CD4-positive, alpha-beta T cell treated with Interleukin-17A for 4 hours (primary cell): ENCODE results near the gene ATP11A.

Source experiments
- DNase-seq: peaks from one replicate; pipeline ENCODE4 v3.0.0-alpha.2; 2020; ENCODE audit warnings: mixed read lengths

ATP11A gene

DNA sequence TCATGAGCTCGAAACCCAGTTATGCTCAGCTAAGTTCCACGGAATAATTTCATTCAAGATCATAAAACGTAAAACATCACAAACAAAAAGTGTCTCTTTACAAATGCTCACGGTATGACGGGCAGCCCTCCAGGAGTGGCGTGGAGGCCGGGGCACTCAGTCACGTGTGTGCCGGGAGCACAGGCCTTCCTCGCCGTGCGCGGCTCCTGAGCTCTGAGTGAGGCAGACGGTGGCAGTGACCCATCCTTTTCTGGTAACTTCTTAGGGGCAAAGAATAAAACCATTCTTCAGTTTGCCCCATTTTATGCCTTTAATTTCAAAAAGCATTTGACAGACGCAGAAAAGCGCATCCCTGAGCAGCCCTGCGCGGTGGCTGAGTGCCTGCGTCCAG lies 72.8 kb downstream of the ATP11A start:
- no peak for DNase-seq

DNA sequence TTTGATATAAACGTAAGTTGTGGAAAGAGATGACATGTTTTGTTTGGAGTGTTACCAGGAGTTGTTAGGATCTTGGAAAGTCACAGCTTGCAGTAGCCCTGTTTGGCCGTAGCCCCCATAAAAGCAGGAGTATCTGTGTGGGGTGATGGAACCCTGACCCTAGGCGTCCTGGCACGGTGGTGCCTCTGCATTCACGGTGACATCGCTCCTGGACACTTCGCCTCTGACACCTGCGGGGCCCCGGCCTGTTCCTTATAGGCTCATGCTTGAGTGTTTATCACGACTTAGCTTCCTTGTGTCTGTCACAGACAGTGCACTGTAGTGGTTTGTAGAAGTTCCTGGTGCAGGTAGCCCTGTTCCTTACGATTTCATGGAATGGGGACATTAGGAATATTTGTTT lies 74.2 kb downstream of the ATP11A start:
- no peak for DNase-seq

GRCh38 chr13:112764864-112765561 lies 75.2 kb downstream of the ATP11A start:
- no peak for DNase-seq

GRCh38 chr13:112765731-112766130 lies 75.9 kb downstream of the ATP11A start:
- no peak for DNase-seq

DNA sequence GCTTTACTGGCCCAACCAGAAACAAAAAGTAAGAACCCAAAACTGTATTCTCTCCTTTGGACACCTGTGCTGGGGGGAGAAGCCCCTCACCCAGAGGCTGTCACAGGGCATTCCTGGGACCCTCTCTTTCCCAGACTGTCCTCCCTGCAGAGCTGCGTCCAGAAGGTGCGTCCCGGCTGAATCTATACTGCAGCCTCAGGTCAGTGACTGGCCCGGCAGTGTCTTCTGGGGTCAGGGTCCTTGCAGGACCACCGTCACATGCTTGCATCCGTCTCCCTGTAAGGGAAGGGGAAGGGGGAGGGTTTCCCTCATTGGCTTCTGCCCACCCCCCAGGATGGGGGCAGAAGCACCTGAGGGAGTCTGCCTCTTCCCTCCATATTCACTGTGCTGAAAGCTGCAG lies 76.5 kb downstream of the ATP11A start:
- no peak for DNase-seq

DNA sequence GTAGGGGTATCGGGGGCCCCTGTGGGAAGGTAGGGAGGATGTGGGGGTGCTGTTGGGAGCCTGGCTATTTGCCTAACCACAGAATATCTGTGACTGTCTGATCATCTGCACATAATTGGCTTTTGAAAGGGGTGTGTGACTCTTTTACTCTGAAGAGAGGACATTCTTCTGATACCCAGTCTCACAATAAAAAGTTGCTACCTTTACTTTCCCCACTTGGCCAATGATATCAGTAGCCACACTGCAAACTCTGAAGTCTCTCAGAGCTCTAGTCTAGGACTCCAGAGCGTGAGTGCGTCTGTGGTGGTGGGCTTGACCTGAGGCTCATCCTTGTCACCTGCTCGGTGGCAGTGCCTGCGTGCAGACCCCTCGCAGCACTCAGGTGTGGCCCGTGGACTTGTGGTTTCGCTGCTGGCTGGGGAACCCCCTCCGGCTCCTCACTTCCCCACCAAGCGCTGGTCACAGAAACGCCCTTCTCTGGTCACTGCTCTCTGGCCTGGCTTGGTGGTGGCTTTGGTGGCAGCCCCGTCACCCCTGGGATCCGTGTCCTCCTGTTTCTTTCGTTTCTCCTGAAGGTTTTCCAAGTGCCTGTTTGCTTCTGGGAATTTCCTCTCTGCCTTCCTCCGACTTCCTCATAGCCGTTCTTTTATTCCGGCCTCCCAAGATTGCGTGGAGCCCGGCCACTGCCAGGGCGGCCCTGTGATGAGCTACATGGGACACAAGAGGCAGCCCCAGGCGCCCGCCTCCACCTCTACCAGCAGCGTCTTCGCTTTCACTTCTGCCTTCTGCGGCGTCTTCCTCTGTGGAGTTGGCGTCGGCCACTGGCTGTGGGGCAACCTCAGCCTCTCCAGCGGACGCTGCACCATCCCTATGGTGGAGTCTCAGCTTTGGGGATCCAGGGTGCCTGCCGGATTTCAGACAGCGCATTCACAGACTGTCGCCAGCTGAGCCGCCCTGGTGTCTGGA lies 78.0 kb downstream of the ATP11A start:
- no peak for DNase-seq

DNA sequence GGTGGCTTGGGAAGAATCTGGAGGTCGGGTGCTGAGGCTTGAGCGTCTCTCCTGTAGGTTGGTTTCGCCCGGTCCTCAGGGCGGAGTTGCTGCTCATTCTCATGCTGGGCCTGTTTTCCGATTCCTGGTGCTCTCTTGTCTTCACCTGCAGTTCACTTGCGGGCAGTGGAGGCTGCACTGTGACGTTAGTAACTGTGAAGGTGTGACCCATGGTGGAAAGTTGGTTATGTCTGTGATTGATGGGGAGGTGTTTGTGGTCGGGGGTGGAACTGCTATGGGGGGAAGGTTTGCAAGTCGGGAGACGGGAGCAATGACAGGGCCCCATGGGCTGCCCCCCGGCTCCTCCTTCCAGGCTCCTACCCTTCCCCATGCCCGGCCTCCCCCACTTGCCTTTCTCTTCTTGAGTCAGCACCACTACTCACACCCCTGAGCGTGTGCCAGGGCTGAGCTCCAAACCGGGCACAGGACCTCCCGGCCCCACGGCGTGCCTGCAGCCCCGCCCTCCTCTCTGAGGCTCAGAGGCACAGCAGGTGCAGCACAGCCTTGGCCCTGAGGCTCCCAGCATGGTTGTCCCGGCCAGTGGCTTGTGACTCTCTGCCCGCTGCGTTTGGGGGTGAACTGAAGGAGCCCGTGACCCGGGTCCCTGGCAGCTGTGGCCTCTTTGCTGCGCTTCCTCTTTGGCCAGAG lies 79.1 kb downstream of the ATP11A start:
- peak; percentile 15 for DNase-seq

DNA sequence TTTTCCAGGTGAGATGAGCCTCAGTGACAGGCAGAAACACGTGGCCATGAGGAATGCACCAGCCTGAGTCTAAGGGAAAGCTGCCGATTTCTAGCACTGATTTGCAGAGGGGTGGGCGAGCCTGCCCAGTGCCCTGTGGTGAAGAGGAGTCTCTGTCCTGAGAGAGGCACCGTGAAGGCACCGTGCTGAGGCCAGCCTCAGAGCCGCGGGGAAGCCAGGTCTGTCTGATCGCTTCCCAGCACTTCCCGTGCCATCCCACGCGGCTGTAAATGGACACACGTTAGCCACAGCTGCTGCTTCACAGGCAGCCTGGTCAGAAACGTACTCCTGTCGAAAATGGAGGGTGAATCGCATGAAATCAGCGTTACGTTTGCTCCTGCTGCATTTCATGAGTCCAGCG lies 79.8 kb downstream of the ATP11A start:
- DNase-seq = no peak

DNA sequence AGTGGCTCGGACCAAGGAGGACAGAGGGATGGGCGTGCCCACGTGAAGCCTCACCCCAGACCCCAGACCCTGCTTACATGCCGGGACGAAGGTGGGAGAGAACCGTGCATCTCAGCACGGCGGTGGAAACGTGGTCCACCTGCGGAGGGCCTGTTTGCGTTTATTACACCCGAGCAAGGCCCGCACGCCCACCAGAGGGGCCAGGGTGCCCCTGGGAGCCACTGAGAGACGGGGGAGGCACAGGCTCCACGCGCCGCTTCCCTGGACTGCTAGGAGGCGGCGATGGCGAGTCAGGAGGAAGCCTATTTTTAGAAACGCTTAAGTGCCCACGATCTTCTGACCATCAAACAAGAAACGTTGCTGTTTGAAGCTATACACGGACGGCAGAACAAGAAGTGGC lies 80.7 kb downstream of the ATP11A start:
- DNase-seq = no peak

DNA sequence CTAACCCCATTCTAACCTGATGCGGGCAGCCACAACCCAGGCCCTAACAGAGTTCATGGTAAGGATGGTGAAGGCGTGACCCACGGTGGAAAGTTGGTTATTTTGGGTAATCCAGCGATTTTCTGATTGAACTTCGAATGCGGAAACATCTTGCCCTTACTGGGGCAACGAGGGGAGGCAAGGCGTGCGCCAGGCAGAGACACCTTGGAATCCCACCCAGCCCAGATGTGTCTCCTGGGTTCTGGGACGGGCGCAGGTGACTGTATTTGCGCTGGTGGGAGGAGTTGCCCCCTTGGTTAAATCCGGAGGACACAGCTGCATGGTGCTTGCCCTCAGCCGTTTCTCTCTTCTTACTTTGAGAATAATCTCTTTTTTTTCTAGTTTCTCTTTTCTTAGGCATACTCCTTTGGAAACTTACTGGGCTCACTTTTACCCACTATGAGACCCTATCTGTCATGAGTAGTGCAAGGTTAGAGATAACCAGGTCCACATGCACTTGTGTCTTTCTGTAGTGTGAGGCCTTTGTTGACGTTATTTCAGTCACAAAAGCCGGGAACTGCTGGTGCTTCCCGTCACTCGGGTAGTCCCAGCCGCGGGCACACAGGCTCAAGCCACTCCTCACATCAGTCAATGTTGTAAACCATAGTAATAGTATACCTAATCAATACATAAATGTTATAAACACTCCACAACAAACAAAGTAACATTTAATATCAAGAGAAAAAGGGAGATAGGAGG lies 81.5 kb downstream of the ATP11A start:
- no peak for DNase-seq

GRCh38 chr13:112771877-112772538 lies 82.2 kb downstream of the ATP11A start:
- DNase-seq = no peak

DNA sequence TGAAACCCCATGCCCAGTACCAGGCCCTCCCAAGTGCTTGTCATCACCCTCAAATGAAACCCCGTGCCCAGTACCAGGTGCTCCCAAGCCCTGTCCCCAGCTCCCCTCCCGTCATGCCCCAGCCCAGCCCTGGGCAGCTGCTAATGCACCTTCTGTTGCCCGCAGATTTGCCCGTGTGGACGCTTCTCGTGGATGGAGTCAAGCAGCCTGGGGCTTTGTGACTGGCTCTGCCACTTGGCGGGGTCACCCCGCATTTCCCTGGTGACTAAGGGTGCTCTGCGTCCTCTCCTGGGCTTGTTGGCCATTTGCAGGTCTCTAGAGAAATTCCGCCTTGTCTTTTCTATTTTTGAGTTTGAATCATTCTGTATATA lies 82.7 kb downstream of the ATP11A start:
- DNase-seq = no peak

GRCh38 chr13:112772929-112773328 lies 83.1 kb downstream of the ATP11A start:
- DNase-seq = no peak

DNA sequence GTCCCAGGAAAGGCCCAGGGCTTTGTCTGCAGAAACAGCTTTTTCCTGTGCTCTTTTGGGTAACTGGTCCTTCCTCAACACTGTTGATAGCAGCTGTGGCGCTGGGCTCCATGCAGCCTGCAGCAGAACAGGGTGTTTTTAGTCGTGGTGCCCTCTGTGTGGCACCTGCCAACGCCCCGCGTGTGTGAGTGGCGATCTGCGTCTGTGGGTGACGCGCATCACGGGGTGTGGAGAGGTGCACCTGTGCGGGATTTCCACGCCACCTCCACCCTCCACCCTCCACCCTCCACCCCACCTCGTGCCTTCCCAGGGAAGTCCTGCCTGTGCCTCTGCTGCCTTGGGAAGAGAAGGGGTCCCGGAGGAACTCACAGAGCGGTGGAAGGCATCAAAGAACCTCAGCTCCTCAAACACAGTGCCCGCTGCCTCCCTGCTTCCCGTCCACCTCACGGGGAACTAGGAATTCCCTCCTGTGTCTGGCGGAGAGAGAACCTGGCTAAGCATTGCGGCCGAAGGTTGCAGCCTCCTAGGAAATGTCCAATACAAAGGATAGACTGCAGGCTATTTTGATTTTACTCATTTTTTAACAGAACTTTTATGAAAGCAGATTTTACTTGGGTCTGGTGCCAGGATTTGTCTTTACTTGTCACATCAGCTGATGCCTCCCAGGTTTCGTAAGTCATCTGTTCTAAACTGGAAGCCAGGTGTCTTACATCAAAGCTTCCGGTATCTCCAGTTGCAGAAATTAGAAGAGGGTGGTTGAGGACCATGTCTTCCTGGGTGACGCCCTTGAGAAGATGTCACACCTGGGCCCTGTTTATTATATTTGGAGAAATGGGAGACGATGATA lies 84.0 kb downstream of the ATP11A start:
- no peak for DNase-seq

DNA sequence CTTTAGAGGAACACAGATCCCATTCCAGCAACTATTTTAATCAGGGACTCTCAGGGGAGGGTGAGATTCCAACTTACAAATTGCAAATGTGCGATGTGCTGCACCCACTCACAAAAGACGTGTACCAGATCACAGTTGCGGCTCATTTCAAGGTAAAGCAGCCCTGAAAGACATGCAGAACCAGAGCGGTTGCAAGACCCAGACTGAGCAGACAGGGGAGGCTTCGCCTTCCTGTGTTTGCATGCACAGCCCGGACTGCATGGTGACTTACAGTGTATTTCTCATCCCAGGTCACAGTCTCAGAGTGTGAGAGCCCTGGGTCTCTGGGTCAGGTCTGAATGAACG lies 84.6 kb downstream of the ATP11A start:
- no peak for DNase-seq

DNA sequence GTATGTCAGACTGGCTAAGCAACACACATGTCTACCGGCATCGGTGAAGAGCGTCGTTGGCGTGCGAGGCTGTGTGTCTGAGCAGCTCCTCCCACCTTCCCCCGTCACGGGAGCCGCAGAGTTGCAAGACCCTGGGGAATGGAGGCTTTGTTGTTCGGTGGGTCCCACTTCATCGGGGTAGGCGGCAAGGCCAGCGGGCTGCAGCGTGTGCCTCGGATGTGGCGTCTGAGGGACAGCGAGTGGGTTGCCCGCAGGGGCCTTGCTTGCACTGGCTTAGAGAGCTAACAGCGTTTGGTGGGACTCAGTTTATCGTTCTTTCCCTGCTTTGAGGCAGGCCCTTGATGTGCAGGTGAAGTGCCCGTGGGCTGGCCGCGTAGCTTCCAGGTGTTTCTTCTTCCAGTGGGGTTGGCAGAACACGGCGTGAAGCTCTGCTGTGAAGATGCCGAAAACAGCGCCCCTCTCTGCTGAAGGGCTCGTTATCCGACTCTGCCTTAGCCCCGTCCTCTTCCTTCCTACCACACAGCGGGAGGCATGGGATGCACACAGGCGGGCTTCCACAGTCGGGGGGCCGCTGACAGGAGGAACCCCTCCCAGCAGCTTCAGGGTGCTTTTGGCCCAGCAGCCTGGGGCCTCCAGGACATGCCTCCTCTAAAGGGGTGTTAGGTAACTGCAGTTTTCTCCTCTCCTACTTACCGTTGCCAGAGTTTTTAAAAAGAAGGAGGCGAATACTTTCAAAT lies 85.2 kb downstream of the ATP11A start:
- DNase-seq = no peak

GRCh38 chr13:112775791-112776279 lies 86.0 kb downstream of the ATP11A start:
- no peak for DNase-seq

DNA sequence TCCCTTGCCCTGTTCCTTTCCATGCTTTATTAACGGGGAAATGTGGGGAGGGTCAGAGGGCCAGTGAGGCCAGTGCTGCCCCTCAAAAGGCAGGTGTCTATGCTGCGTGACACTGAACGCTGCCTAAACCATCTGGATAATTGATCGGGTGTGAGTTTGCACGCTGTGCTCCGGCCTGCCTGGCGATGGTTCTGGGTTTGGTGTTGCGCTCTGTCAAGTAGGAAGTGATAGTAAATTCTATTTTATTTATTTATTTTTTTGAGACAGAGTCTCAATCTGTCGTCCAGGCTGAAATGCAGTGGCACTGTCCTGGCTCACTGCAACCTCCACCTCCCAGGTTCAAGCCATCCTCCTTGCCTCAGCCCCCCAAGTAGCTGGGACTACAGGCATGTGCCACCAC lies 86.5 kb downstream of the ATP11A start:
- no peak for DNase-seq

DNA sequence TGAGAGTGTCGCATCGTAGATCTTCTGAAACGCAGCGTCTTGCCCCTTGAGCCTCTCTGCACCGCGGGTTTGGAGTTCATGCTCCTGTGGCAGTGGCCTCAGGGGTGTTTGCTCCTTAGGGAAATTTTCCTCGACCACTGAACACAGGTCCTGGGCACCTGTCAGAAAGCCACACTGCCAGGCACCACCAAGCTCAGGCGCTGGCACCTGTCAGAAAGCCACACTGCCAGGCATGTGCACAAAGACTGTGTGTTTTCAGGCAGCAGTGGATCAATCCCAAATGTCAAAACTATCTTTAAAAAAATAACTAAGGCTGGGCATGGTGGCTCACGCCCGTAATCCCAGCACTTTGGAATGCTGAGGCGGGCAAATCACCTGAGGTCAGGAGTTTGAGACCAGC lies 87.1 kb downstream of the ATP11A start:
- no peak for DNase-seq

- DNase-seq = no peak
These were observed 88.0 kb downstream of the ATP11A start for GRCh38 chr13:112777637-112778406.
